Kidney epithelial cell (primary cell): ENCODE results near the gene SLC22A24. TPM values are rescaled to one million over a fixed set of nuclear protein-coding genes. Genes with fewer than 3 reads are reported as not detected.
"Not testable (repeated sequence)": the region's sequence is repeated elsewhere in the genome, so short reads cannot be mapped to it uniquely, and the experiment has no call there.

ENCODE experiments used
- DNase-seq: peaks from one replicate; pipeline ENCODE4 v3.0.0-alpha.2; 2010; ENCODE audit warnings: low read depth
- H3K27me3 ChIP-seq: 2 replicates; pipeline ENCODE4 v1.6.0; 2011; ENCODE audit warnings: low read length; ENCODE audit not compliant: control insufficient read depth, insufficient read depth
- H3K36me3 ChIP-seq: 2 replicates; pipeline ENCODE4 v1.5.1; 2011; ENCODE audit warnings: low read length; ENCODE audit not compliant: control insufficient read depth, insufficient read depth
- H3K4me3 ChIP-seq: 2 replicates; pipeline ENCODE4 v1.5.1; 2011; ENCODE audit warnings: low read depth, mild to moderate bottlenecking, control low read depth, low read length
- total RNA-seq: library from RNA; depleted of rRNA; stranded (reverse); fragments of >200 nt; gene quantifications from 2 replicates; pipeline ENCODE4 v1.2.3, GENCODE V29; 2015
- TF ChIP-seq, protein P1 (sequence below): IDR thresholded peaks from 2 replicates; pipeline ENCODE4 v1.5.1; 2011; ENCODE audit warnings: mild to moderate bottlenecking, moderate library complexity, low read length, control low read depth, inconsistent platforms; ENCODE audit not compliant: insufficient read depth, poor library complexity, severe bottlenecking

SLC22A24 gene
- total RNA-seq, 1 donor from 2014 or later = not detected

DNA sequence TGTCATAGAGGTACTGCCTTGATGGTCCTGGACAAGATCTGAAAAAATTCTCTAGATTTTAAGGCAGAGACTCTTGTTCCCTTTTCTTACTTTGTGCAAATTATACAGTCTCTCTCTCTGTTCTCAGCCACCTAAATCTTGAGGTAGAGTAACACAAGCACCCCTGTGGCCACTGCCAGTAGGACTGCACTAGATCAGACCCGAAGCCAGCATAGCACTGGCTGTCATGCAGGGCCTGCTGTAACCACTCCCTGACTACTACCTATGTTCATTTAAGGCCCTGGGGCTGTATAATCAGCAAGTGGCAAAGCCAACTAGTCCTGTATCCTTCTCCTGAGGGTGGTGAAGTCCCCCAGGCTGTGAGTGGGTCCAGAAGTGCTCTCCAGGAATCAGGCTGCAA is 11.8 kb upstream of the SLC22A24 start:
- DNase-seq = no peak
- Histone ChIP-seq H3K27me3 (no peaks in the 10 kb centered on the region), H3K36me3 (no peaks in the 10 kb centered on the region), H3K4me3 (no peak overlapping the region)
- TF ChIP-seq, protein P1, sequence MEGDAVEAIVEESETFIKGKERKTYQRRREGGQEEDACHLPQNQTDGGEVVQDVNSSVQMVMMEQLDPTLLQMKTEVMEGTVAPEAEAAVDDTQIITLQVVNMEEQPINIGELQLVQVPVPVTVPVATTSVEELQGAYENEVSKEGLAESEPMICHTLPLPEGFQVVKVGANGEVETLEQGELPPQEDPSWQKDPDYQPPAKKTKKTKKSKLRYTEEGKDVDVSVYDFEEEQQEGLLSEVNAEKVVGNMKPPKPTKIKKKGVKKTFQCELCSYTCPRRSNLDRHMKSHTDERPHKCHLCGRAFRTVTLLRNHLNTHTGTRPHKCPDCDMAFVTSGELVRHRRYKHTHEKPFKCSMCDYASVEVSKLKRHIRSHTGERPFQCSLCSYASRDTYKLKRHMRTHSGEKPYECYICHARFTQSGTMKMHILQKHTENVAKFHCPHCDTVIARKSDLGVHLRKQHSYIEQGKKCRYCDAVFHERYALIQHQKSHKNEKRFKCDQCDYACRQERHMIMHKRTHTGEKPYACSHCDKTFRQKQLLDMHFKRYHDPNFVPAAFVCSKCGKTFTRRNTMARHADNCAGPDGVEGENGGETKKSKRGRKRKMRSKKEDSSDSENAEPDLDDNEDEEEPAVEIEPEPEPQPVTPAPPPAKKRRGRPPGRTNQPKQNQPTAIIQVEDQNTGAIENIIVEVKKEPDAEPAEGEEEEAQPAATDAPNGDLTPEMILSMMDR = no peak

GRCh38 chr11:63146581-63146980 is 2.6 kb upstream of the SLC22A24 start:
- no peaks in the 10 kb centered on the region for H3K27me3 ChIP-seq
- TF ChIP-seq, protein P1 = no peak
- H3K36me3 ChIP-seq = no peaks in the 10 kb centered on the region
- DNase-seq = no peak
- H3K4me3 ChIP-seq = no peak overlapping the region

DNA sequence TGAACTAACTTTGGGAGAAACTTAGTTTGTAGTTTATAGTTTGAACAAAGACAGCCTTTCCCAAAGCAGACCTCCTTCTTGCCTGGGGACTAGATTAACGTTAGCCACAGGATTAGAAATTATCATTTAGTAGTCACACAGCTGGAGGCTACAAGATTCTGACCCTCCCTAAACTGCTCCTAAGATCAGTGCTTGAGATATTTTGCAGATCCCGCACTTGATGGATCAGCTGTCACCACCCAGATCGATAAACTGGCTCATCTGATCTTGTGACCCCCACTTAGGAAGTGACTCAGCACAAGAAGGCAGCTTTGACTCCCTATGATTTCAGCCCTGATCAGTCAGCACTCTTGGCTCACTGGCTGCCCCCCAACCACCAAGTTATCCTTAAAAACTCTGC is 1.6 kb downstream of the SLC22A24 start:
- no peaks in the 10 kb centered on the region for H3K27me3 ChIP-seq

DNA sequence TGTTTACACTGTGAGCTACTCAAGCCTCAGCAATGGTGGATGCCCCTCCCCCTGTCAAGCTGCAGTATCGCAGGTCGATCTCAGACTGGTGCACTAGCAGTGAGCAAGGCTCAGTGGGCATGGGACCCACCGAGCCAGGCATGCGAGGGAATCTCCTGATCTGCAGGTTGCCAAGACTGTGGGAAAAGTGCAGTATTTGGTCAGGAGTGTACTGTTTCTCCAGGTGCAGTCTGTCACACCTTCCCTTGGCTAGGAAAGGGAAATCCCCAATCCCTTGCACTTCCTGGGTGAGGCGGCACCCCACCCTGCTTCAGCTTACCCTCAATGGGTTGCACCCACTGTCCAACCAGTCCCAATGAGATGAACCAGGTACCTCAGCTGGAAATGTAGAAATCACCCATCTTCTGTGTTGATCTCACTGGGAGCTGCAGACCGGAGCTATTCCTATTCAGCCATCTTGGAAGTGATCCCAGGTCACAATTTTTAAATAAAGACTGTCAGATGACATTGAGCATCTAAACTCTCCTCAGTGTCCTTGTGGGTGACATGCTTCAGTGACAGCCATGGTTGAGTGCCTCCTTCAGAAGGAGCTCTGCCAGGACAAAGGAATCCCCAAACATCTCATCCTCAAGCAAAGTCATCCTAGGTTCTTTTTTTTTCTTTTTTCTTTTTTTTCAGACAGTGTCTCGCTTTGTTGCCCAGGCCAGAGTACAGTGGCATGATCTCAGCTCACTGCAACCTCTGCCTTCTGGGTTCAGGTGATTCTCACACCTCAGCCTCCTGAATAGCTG is 10.8 kb downstream of the SLC22A24 start:
- no peak for DNase-seq
- TF ChIP-seq, protein P1 = no peak
- no peaks in the 10 kb centered on the region for H3K36me3 ChIP-seq
- no peak overlapping the region for H3K4me3 ChIP-seq
- no peaks in the 10 kb centered on the region for H3K27me3 ChIP-seq

More for the DNA sequence above, 1.6 kb downstream of the SLC22A24 start:
- Histone ChIP-seq H3K36me3 (no peaks in the 10 kb centered on the region), H3K4me3 (no peak overlapping the region)
- DNase-seq = no peak
- TF ChIP-seq, protein P1 = no peak

- no peak overlapping the region for H3K4me3 ChIP-seq
- TF ChIP-seq, protein P1 = no peak
- no peaks in the 10 kb centered on the region for H3K27me3 ChIP-seq
- DNase-seq = no peak
- no peaks in the 10 kb centered on the region for H3K36me3 ChIP-seq
Measured at GRCh38 chr11:63099555-63099954, 44.5 kb downstream of the SLC22A24 start.

DNA sequence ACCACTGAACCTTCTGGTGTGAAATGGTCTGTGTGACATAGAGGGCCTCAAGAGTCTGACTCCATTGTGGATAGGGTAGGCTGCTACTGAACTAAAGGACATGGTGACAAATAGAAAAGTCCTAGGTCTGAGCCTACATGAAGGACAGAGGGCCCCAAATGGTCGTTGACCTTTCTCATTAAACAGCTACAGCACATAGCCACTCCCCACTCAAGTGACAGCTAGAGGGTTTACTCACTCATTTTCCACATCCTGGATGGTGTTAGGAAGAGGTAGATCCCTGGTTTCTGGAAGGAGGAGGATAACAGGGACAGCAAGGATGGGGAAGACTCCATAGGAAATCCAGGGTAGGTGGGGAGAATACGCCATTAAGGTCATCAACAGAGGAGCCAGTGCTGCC is 63.3 kb downstream of the SLC22A24 start:
- Histone ChIP-seq H3K36me3 (no peaks in the 10 kb centered on the region), H3K4me3 (no peak overlapping the region), H3K27me3 (no peaks in the 10 kb centered on the region)
- TF ChIP-seq, protein P1 = no peak
- DNase-seq = no peak

DNA sequence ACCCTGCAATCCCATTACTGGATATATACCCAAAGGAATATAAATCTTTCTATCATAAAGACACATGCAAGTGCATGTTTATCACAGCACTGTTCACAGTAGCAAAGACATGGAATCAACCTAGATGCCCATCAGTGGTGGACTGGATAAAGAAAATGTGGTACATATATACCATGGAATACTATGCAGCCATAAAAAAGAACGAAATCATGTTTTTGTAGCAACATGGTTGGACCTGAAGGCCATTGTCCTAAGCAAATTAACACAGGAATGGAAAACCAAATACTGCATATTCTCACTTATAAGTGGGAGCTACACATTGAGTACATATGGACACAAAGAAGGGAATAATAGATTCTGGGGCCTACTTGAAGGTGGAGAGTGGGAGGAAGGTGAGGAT is 97.8 kb downstream of the SLC22A24 start:
- not testable (repeated sequence) for H3K4me3 ChIP-seq, H3K27me3 ChIP-seq, H3K36me3 ChIP-seq, DNase-seq
